ENCODE measurements around the gene CPLX1. TPM values are rescaled to one million over a fixed set of nuclear protein-coding genes. Genes with fewer than 3 reads are reported as not detected.
A peak's percentile ranks its signal among the peaks of the same experiment; 100 is the strongest.
"Not testable (repeated sequence)": the region's sequence is repeated elsewhere in the genome, so short reads cannot be mapped to it uniquely, and the experiment has no call there.

Gene CPLX1
- total RNA-seq, 2 experiments from 2014 or later = 0.21 to 0.25 TPM

DNA sequence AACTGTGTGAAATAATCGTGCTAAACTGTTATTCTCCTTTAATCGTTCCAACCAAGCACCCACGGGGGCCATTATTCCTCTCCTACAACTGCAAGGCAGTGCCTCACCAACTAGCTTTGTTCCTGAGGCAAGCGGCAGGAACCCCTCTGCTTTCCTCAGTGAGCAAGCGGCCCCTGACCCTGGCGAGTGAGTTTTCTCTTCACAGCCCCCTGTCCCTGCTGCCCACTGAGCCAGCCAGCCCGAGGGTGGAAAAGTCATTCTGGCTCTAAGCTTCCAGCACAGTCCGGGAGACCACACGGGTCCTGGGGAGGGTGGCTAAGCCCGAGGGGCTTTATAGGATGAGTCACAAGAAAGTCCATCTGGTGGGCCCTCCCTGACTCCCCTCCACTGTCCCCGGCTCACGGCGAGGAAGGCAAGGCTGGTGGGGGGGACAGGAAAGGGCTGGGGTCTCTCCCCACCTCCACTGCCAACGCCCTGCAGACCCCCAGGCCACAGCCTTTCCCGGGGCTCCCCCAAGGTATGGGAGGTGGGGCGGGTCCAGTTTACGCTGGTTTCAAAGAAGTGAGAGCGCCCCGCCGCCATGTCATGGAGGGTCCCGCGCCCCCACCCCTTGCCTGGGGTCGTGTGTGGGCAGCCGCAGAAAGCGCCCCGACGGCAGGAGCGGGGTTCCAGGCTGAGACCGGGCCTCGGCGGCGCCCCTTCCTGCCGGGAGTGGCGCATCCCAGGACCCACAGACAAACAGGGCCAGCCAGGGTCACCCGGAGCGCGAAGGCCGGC is 45.0 kb downstream of the CPLX1 start:
- Histone ChIP-seq H3K9me3 (ENCODE audit: low read length) (no peaks in the 10 kb centered on the region), H3K4me2 (ENCODE audit: low read length) (peak overlapping the region; percentile 99), H3K79me2 (ENCODE audit: insufficient read depth, low read depth, low read length) (peaks cover 48% of the 10 kb centered on the region), H3K4me3 (ENCODE audit: low read depth, low read length, poor library complexity, severe bottlenecking) (peak overlapping the region; percentile 97), H4K20me1 (ENCODE audit: insufficient read depth, low read length) (peaks cover 9% of the 10 kb centered on the region; the same call in 1 of the 2 replicates), H2AFZ (ENCODE audit: low read length) (no peak overlapping the region), H3K36me3 (ENCODE audit: insufficient read depth, low read length) (peaks cover 55% of the 10 kb centered on the region), H3K9me2 (ENCODE audit: insufficient read depth, low read length) (no peaks in the 10 kb centered on the region), H3K27ac (ENCODE audit: low read depth, low read length, poor library complexity, severe bottlenecking) (peak overlapping the region; percentile 63), H3K4me1 (ENCODE audit: insufficient read depth, low read length, poor library complexity, severe bottlenecking) (peaks cover 38% of the 10 kb centered on the region)
- intact Hi-C loops (cut with micrococcal nuclease; ENCODE audit: unreplicated experiment) = loop anchor here (5.0 kb wide), 1 partner anchor 141 kb away; no protein-coding TSS in a partner anchor
- no TSS peak for BruUV-seq (replicated peaks)
- DNase-seq (ENCODE audit: low spot score) = no peak
- ChIA-PET CTCF (ENCODE audit: unreplicated experiment) (no interaction called here), POLR2A (interaction anchor here (1.0 to 3.3 kb wide), 4 partner anchors 13 to 14 kb away, joined by 3 to 39 read pairs (median 6); no protein-coding TSS in a partner anchor)
- TF ChIP-seq, protein P1, sequence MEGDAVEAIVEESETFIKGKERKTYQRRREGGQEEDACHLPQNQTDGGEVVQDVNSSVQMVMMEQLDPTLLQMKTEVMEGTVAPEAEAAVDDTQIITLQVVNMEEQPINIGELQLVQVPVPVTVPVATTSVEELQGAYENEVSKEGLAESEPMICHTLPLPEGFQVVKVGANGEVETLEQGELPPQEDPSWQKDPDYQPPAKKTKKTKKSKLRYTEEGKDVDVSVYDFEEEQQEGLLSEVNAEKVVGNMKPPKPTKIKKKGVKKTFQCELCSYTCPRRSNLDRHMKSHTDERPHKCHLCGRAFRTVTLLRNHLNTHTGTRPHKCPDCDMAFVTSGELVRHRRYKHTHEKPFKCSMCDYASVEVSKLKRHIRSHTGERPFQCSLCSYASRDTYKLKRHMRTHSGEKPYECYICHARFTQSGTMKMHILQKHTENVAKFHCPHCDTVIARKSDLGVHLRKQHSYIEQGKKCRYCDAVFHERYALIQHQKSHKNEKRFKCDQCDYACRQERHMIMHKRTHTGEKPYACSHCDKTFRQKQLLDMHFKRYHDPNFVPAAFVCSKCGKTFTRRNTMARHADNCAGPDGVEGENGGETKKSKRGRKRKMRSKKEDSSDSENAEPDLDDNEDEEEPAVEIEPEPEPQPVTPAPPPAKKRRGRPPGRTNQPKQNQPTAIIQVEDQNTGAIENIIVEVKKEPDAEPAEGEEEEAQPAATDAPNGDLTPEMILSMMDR (conservative IDR thresholded peaks at IDR 0.05; ENCODE audit: low read length) = no peak
- TF ChIP-seq EZH2phosphoT487 (IDR thresholded peaks at IDR 0.05; ENCODE audit: borderline replicate concordance, low read depth, low read length) = no peak

DNA sequence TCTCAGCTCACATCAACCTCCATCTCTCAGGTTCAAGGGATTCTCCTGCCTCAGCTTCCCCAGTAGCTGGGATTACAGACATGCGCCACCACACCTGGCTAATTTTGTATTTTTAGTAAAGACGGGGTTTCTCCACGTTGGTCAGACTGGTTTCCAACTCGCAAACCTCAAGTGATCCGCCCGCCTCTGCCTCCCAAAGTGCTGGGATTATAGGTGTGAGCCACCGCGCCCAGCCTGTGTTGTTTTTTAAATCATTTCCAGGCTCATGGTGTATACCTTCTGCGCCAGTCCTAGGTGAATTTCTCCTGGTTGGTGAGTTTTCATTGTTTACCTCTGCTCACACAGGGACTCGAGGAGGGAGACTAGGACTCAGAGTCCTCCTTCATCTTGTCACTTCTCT is 45.7 kb downstream of the CPLX1 start:
- Histone ChIP-seq H3K4me2 (ENCODE audit: low read length) (peak overlapping the region; percentile 99), H3K36me3 (ENCODE audit: insufficient read depth, low read length) (peaks cover 61% of the 10 kb centered on the region), H3K79me2 (ENCODE audit: insufficient read depth, low read depth, low read length) (peaks cover 52% of the 10 kb centered on the region), H3K27ac (ENCODE audit: low read depth, low read length, poor library complexity, severe bottlenecking) (peak overlapping the region; percentile 63), H3K4me1 (ENCODE audit: insufficient read depth, low read length, poor library complexity, severe bottlenecking) (peaks cover 38% of the 10 kb centered on the region), H3K4me3 (ENCODE audit: low read depth, low read length, poor library complexity, severe bottlenecking) (peak overlapping the region; percentile 97)
- H3K9me3 ChIP-seq (ENCODE audit: low read length); CTCF ChIA-PET (ENCODE audit: unreplicated experiment); DNase-seq (ENCODE audit: low spot score); H3K9me2 ChIP-seq (ENCODE audit: insufficient read depth, low read length); H2AFZ ChIP-seq (ENCODE audit: low read length); H4K20me1 ChIP-seq (ENCODE audit: insufficient read depth, low read length): not testable (repeated sequence)
- BruUV-seq (replicated peaks) = TSS peak; percentile 41
- POLR2A ChIA-PET = interaction anchor here (1.4 kb wide), 1 partner anchor 14 kb away, joined by 9 read pairs; no protein-coding TSS in a partner anchor
- intact Hi-C loops (cut with micrococcal nuclease; ENCODE audit: unreplicated experiment) = loop anchor here (5.0 kb wide), 1 partner anchor 142 kb away; no protein-coding TSS in a partner anchor

DNA sequence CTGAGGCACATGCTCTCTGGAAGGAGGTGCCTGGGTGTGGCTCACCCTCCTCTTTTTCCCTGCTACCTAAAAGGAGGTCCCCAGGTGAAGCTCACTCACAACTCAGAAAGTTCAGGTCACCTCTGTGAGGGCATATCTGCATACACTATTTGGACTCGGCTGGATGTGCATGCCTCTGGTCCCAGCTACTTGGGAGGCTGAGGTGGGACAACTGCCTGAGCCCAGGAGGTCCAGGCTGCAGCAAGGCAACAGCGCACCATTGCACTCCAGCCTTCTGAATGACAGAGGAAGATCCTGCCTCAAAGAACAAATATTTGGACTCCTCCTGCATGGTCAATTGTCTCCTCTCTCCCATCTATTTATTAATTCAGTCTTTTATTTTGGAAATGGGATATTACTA is 46.4 kb downstream of the CPLX1 start:
- Histone ChIP-seq H3K79me2 (ENCODE audit: insufficient read depth, low read depth, low read length) (peaks cover 56% of the 10 kb centered on the region), H3K4me1 (ENCODE audit: insufficient read depth, low read length, poor library complexity, severe bottlenecking) (peaks cover 38% of the 10 kb centered on the region), H3K36me3 (ENCODE audit: insufficient read depth, low read length) (peaks cover 68% of the 10 kb centered on the region), H4K20me1 (ENCODE audit: insufficient read depth, low read length) (peaks cover 9% of the 10 kb centered on the region), H3K27ac (ENCODE audit: low read depth, low read length, poor library complexity, severe bottlenecking) (no peak overlapping the region), H3K4me3 (ENCODE audit: low read depth, low read length, poor library complexity, severe bottlenecking) (peak overlapping the region; percentile 97), H3K4me2 (ENCODE audit: low read length) (peak overlapping the region; percentile 99; the same call in 1 of the 2 replicates), H3K9me3 (ENCODE audit: low read length) (no peaks in the 10 kb centered on the region; the same call in 1 of the 2 replicates), H2AFZ (ENCODE audit: low read length) (no peak overlapping the region), H3K9me2 (ENCODE audit: insufficient read depth, low read length) (no peaks in the 10 kb centered on the region)
- ChIA-PET POLR2A (interaction anchor here (1.4 kb wide), 1 partner anchor 15 kb away, joined by 9 read pairs; no protein-coding TSS in a partner anchor), CTCF (ENCODE audit: unreplicated experiment) (no interaction called here)
- no TSS peak for BruUV-seq (replicated peaks)
- TF ChIP-seq, protein P1 (conservative IDR thresholded peaks at IDR 0.05; ENCODE audit: low read length) = no peak
- intact Hi-C loops (cut with micrococcal nuclease; ENCODE audit: unreplicated experiment) = no loop called here
- no peak for DNase-seq (ENCODE audit: low spot score)
